HepG2 (cell line): ENCODE data around the gene NECTIN2. TPM values are rescaled to one million over a fixed set of nuclear protein-coding genes. Genes with fewer than 3 reads are reported as not detected.

Experiments
- JARID2 ChIP-seq: sonication (generic); formaldehyde crosslinking; IDR thresholded peaks from 2 replicates; pipeline ENCODE4 v1.8.1; 2023; ENCODE audit warnings: missing genetic modification reagents, inconsistent platforms; ENCODE audit not compliant: insufficient replicate concordance
- KDM5A ChIP-seq: fragments of 200-600 bp; sonication (generic); IDR thresholded peaks from 2 replicates; pipeline ENCODE4 v1.7.0; 2018; ENCODE audit warnings: antibody characterized with exemption, mild to moderate bottlenecking, low read length, borderline replicate concordance
- NFE2L1 ChIP-seq: sonication (generic); formaldehyde crosslinking; IDR thresholded peaks from 2 replicates; pipeline ENCODE4 v1.4.0; 2020; ENCODE audit warnings: missing genetic modification reagents, mild to moderate bottlenecking, borderline replicate concordance
- SATB2 ChIP-seq: sonication (generic); formaldehyde crosslinking; IDR thresholded peaks from 2 replicates; pipeline ENCODE4 v1.5.0; 2020; ENCODE audit warnings: missing genetic modification reagents
- TCF12 ChIP-seq, 2 experiments: fragments of 450-650 bp in 1 of 2; sonication (generic) in 1 of 2; formaldehyde crosslinking in 1 of 2; IDR thresholded peaks; 2 replicates each; pipeline versions ENCODE4 v1.6.1 to v1.8.0; 2017 to 2022; ENCODE audit warnings: antibody characterized with exemption in 1 of 2, mild to moderate bottlenecking in 1 of 2, missing genetic modification reagents in 1 of 2, moderate library complexity in 1 of 2
- YY1 ChIP-seq: IDR thresholded peaks from 2 replicates; pipeline ENCODE4 v1.6.1; 2011; ENCODE audit warnings: low read length, low read depth, moderate library complexity, mild to moderate bottlenecking; ENCODE audit not compliant: insufficient read depth, insufficient replicate concordance
- ZBTB8A ChIP-seq: sonication (generic); formaldehyde crosslinking; IDR thresholded peaks from 2 replicates; pipeline ENCODE4 v1.4.0; 2020; ENCODE audit warnings: mild to moderate bottlenecking, low read depth, missing genetic modification reagents, borderline replicate concordance
- ZNF207 ChIP-seq: fragments of 450-650 bp; IDR thresholded peaks from 2 replicates; pipeline ENCODE4 v1.6.1; 2016; ENCODE audit warnings: antibody characterized with exemption, borderline replicate concordance
- ZNF749 ChIP-seq: sonication (generic); formaldehyde crosslinking; IDR thresholded peaks from 2 replicates; pipeline ENCODE4 v1.8.0; 2022; ENCODE audit warnings: mild to moderate bottlenecking, missing genetic modification reagents, moderate library complexity, borderline replicate concordance
- ZSCAN21 ChIP-seq: sonication (generic); formaldehyde crosslinking; IDR thresholded peaks from 2 replicates; pipeline ENCODE4 v1.8.0; 2022; ENCODE audit warnings: mild to moderate bottlenecking, missing genetic modification reagents, moderate library complexity, borderline replicate concordance
- polyA plus RNA-seq, 8 experiments: library from polyadenylated mRNA; depleted of rRNA in 3 of 8; stranded (reverse) in 7 of 8; unstranded in 1 of 8; fragments of >200 nt; fragmentation: Illumina TruSeq in 4 of 8; extraction: Trizol in 4 of 8; gene quantifications; 2 replicates each; pipeline versions ENCODE4 v1.2.1 to v1.2.3, GENCODE V29; 2011 to 2016; ENCODE audit warnings: low read depth in 4 of 8, missing spikeins in 1 of 8, mixed read lengths in 1 of 8; ENCODE audit not compliant: insufficient read depth in 1 of 8
- total RNA-seq, 5 experiments: library from RNA; depleted of rRNA; stranded (reverse); fragments of >200 nt; fragmentation: Illumina TruSeq; extraction: Trizol; gene quantifications; 2 replicates each; pipeline ENCODE4 v1.2.3, GENCODE V29; 2016; ENCODE audit warnings: low read depth in 1 of 5
- TF ChIP-seq, protein P1 (sequence below): sonication (generic); formaldehyde crosslinking; IDR thresholded peaks from 2 replicates; pipeline ENCODE4 v1.5.1; 2020; ENCODE audit warnings: mild to moderate bottlenecking, missing genetic modification reagents, moderate library complexity
- TF ChIP-seq, protein P2 (sequence below): sonication (generic); formaldehyde crosslinking; IDR thresholded peaks from 2 replicates; pipeline ENCODE4; 2020; ENCODE audit warnings: missing genetic modification reagents, mild to moderate bottlenecking, borderline replicate concordance
- TF ChIP-seq, protein P3 (sequence below): sonication (generic); formaldehyde crosslinking; IDR thresholded peaks from 2 replicates; pipeline ENCODE4 v1.4.0; 2020; ENCODE audit warnings: mild to moderate bottlenecking, missing genetic modification reagents
- TF ChIP-seq, protein P4 (sequence below): sonication (generic); formaldehyde crosslinking; IDR thresholded peaks from 2 replicates; pipeline ENCODE4 v1.4.0; 2020; ENCODE audit warnings: missing genetic modification reagents
- TF ChIP-seq, protein P5 (sequence below): sonication (generic); formaldehyde crosslinking; IDR thresholded peaks from 2 replicates; pipeline ENCODE4 v1.5.1; 2020; ENCODE audit warnings: mild to moderate bottlenecking, missing genetic modification reagents, moderate library complexity

NECTIN2 gene
- total and polyA plus RNA-seq, 2 of the 13 experiments (the other 11 are each of a cell fraction or from before 2014, with no cell fraction given), result 75.4 to 114 TPM

DNA sequence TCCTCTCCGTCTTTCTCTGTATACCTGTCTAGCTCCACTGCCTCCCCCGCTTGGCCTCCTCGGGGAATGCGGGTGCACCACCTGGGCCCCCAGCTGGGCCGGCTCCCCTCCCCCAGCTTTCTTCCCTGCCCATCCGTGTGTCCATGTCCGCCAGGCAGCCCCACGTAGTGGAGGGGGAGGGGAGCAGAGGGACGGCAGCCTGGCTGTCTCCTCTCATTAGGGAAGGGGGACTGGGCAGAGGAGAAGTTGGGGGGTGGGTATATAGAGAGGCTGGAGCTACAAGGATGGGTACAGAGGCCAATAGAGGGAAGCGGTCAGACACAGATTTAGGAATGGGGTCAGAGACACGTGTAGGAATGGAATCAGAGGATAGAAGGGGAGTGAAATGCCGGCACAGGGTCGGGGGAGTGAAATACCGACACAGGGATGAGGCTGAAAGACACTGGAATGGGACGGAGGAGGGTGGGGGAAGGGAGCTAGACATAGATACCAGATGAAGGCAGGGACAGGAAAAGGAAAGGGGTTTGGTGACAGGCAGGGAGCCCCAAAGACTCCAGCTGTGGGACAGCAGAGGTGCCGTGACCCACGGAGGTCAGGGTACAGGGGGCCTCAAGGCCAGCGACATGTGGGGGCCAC is 2.8 kb downstream of the NECTIN2 start (continued):
- TF ChIP-seq ZNF207 (no peak), SATB2 (CRISPR knock-in tag) (no peak), TCF12 (IDR thresholded peaks at IDR 0.05) (no peak), TCF12 (CRISPR knock-in tag; IDR thresholded peaks at IDR 0.05) (no peak), ZBTB8A (CRISPR knock-in tag) (no peak), JARID2 (CRISPR knock-in tag) (no peak), YY1 (no peak), ZNF749 (CRISPR knock-in tag) (no peak), NFE2L1 (no peak), ZSCAN21 (CRISPR knock-in tag) (no peak), KDM5A (no peak)
- TF ChIP-seq, protein P1, sequence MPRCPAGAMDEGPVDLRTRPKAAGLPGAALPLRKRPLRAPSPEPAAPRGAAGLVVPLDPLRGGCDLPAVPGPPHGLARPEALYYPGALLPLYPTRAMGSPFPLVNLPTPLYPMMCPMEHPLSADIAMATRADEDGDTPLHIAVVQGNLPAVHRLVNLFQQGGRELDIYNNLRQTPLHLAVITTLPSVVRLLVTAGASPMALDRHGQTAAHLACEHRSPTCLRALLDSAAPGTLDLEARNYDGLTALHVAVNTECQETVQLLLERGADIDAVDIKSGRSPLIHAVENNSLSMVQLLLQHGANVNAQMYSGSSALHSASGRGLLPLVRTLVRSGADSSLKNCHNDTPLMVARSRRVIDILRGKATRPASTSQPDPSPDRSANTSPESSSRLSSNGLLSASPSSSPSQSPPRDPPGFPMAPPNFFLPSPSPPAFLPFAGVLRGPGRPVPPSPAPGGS (CRISPR knock-in tag), result no peak
- TF ChIP-seq, protein P2, sequence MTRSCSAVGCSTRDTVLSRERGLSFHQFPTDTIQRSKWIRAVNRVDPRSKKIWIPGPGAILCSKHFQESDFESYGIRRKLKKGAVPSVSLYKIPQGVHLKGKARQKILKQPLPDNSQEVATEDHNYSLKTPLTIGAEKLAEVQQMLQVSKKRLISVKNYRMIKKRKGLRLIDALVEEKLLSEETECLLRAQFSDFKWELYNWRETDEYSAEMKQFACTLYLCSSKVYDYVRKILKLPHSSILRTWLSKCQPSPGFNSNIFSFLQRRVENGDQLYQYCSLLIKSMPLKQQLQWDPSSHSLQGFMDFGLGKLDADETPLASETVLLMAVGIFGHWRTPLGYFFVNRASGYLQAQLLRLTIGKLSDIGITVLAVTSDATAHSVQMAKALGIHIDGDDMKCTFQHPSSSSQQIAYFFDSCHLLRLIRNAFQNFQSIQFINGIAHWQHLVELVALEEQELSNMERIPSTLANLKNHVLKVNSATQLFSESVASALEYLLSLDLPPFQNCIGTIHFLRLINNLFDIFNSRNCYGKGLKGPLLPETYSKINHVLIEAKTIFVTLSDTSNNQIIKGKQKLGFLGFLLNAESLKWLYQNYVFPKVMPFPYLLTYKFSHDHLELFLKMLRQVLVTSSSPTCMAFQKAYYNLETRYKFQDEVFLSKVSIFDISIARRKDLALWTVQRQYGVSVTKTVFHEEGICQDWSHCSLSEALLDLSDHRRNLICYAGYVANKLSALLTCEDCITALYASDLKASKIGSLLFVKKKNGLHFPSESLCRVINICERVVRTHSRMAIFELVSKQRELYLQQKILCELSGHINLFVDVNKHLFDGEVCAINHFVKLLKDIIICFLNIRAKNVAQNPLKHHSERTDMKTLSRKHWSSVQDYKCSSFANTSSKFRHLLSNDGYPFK (CRISPR knock-in tag), result no peak
- TF ChIP-seq, protein P3, sequence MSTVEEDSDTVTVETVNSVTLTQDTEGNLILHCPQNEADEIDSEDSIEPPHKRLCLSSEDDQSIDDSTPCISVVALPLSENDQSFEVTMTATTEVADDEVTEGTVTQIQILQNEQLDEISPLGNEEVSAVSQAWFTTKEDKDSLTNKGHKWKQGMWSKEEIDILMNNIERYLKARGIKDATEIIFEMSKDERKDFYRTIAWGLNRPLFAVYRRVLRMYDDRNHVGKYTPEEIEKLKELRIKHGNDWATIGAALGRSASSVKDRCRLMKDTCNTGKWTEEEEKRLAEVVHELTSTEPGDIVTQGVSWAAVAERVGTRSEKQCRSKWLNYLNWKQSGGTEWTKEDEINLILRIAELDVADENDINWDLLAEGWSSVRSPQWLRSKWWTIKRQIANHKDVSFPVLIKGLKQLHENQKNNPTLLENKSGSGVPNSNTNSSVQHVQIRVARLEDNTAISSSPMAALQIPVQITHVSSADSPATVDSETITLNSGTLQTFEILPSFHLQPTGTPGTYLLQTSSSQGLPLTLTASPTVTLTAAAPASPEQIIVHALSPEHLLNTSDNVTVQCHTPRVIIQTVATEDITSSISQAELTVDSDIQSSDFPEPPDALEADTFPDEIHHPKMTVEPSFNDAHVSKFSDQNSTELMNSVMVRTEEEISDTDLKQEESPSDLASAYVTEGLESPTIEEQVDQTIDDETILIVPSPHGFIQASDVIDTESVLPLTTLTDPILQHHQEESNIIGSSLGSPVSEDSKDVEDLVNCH (CRISPR knock-in tag), result no peak
- TF ChIP-seq, protein P4, sequence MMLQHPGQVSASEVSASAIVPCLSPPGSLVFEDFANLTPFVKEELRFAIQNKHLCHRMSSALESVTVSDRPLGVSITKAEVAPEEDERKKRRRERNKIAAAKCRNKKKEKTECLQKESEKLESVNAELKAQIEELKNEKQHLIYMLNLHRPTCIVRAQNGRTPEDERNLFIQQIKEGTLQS (CRISPR knock-in tag), result no peak
- TF ChIP-seq, protein P5, sequence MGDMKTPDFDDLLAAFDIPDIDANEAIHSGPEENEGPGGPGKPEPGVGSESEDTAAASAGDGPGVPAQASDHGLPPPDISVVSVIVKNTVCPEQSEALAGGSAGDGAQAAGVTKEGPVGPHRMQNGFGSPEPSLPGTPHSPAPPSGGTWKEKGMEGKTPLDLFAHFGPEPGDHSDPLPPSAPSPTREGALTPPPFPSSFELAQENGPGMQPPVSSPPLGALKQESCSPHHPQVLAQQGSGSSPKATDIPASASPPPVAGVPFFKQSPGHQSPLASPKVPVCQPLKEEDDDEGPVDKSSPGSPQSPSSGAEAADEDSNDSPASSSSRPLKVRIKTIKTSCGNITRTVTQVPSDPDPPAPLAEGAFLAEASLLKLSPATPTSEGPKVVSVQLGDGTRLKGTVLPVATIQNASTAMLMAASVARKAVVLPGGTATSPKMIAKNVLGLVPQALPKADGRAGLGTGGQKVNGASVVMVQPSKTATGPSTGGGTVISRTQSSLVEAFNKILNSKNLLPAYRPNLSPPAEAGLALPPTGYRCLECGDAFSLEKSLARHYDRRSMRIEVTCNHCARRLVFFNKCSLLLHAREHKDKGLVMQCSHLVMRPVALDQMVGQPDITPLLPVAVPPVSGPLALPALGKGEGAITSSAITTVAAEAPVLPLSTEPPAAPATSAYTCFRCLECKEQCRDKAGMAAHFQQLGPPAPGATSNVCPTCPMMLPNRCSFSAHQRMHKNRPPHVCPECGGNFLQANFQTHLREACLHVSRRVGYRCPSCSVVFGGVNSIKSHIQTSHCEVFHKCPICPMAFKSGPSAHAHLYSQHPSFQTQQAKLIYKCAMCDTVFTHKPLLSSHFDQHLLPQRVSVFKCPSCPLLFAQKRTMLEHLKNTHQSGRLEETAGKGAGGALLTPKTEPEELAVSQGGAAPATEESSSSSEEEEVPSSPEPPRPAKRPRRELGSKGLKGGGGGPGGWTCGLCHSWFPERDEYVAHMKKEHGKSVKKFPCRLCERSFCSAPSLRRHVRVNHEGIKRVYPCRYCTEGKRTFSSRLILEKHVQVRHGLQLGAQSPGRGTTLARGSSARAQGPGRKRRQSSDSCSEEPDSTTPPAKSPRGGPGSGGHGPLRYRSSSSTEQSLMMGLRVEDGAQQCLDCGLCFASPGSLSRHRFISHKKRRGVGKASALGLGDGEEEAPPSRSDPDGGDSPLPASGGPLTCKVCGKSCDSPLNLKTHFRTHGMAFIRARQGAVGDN (CRISPR knock-in tag), result peak; percentile 61
